ENCODE data around the gene USH1C.

USH1C gene

DNA sequence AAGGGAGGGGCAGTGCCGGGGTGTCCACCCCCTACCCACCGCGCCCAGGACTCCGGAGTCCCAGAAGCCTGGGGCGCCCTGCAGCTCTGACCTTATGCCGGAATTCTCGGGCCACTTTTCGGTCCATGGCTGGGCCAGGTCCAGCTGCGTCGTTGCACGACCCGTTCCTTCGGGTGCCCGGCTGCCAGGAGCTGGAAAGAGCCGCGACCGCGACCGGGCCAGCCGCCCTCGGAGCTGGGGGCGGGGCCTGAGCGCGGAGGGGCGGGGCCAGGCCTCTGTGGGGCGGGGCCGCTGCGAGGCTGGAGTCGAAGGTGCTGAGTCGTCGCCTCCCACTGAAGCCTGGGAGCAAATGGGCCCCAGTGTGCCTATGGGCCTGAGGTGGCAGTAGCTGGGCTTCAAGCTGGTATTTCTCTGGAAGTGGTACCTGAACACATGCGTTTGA is at the start of gene USH1C:
USH1C (minus strand) TSS at position 236 of the 442 bp plus-strand sequence; CDS start at position 127, 109 bp downstream.
- DNase-seq, result no peak

DNA sequence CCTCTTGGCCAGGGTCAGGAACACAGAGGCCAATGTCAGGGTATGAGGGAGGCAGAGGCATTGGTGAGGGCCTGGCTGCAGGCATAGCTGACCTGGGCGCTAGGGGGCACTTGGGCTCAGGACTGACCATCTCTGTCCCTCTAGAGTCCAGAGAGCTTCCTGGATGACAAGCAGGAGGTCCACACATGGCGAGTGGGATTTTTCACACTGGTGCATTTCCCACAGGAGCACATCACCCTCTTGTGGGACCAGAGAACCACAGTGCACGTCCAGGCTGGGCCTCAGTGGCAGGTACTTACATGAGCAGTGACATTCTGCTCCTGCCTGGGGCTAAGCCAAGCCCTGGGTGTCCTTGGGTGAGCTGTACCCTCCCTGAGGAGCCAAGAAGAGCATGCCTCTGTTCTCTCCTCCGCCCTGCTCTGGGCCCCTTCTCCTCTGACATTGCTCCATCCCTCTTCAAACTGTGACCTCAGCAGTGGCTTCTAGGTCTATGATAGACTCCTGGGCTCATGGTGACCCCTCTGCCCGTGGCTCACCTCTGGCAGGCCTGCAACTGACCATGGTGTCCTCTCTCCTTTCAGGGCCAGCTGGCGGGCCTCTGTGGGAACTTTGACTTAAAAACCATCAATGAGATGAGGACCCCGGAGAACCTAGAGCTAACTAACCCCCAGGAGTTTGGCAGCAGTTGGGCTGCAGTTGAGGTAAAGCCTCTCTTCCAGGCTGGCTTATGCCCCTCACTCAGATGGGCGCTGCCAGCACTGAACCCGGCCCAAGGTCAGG is 49.4 kb upstream of the USH1C start:
- DNase-seq, result no peak

DNA sequence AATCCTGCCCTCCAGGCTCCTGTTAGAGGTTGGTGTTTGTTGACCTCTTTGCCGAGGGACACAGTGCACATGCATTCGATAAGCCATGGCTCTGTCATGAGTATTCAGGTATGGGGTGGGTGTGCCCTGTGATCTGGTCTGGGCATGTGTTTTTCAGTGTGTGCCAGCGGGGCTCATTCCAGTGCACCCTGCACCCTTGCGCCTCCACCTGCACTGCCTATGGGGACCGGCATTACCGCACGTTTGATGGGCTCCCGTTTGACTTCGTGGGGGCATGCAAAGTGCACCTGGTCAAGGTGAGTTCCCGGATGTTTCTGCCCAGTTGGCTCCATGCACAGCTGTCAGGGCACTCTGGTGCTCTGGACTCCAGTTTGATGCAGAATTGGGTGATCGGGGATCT is 47.1 kb upstream of the USH1C start:
- DNase-seq, result no peak

DNA sequence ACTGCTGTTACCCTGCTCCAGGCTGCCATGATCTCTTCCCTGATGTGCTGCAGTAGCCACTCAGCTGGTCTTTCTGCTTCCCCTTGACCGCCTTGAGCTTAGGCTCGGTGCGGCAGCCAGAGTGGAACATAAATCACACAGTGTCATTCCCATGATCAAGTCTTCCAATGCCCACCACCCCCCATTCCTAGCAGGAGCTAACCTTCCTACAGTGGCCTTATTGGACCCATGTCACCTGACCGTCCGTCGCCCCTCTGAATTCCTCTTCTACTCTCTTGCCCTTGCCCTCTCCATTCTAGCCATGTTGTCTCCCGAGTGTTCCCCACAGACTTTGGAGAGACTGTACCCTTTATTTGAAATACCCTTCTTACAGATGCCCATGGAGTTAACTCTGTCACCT is 46.2 kb upstream of the USH1C start:
- DNase-seq, result no peak

DNA sequence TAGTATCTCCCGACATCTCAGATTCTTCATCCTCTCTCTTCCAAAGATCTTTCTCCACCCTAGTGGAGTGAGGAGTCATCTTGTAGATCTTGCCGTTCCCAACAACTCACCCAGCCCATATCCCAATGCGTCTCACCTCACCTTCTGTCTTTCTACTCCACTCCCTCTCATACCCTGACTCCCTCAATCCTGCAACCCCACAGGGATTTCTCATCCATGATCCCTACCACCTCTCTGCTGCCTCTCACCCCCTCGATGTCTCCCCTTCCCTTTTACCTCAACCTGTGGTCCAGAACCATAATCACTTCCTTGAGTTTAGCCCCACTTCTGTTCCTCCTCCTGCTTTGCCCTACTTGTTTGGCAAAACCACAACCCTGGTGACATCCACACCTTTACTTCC is 44.5 kb upstream of the USH1C start:
- DNase-seq, result no peak

DNA sequence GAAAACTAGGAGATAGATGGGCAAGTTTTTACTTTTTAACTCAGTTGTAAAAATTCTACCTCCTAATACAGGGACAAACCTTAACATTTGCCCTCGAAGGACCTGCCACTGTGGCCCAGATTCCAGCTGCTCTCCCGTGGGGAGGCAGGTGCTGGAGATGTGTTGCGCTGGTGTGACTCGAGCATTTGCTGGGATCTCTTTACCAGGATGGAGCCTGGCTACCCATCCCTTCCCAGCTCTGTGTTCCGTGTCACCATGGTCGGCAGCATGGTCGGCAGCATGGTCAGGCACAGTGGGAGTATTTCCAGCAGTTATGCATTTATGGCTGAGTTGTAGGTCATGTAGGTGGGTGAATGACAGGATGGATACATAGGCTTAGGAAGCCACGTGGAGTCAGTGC is 44.0 kb upstream of the USH1C start:
- DNase-seq, result no peak

DNA sequence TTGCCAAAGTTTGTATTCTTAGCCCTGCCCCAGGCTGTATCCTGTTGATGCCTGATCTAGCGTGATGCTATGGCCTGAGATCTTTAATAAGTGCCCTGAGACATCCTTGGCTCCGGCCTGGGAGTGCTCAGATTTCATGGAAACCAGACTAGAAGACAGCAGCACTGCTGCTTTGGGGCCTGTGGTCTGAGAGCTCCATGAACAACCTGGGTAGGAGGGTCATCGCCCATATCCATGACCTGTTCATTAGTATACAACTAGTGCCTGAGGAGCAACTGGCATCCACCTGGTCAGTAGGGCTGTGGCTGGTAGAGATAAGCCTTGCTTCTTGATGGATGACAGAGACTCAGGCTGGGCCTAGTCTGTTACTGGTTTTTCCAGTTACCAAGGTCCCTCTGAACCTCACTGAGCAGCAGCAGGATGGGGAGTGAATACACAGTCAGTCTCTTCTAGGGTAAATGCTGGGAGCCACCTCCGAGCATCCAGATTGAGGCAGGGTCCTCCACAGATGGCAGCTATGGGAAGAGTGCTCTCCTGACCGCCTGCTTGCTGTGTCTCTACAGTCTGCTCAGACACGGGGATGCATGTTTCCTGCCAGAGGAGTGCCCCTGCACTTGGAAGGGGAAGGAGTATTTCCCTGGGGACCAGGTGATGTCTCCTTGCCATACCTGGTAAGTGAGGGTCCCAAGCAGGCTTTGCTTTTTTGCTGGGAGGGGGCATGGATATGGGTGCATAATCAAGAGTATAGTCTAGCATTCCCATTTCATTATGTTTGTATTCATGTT is 41.9 kb upstream of the USH1C start:
- DNase-seq, result no peak

DNA sequence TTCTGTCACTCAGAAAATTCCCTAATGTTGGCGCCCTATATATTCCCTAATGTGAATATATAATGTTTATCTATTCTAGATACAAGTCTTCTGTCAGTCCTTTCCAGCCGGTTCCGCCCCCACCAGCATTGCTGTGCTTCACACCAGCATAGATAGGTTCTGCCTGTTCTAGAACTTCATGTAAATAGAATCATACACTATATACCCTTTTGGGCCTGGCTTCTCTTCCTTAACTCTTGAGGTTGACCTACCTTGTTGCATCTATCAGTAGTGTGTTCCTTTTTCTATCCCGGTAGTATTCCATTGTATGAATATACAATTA is 37.5 kb upstream of the USH1C start:
- no peak for DNase-seq

DNA sequence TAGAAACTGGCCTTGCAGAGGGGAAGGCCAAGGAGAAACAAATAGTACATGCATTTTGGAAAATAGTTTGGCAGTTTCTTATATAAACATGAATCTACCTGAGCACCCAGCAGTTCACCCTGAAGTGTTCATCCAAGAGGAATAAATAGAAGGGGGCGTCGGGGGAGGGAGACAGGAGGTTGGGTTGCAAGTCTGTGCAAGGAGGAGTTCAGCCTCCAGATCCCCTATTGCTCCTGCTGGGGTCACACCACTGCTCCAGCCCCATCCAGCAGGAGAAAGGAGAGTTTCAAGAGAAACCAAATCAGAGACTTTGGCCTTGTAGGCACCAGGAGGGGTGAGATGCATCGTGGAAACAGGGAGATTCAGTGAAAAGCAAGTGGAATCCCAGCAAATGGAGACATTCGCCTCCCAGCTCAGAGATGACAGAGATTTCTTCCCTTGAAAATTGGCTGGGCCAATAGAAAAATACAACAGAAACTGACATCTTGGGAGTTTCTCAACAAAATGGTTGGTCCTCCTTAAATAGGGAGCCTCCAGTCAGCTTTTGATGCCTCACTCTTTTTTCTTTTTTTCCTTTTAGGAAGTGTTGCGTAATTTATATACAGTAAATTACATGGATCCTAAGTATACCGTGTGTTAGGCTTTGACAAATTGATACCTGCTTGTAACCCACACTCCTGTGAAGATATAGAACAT is 37.0 kb upstream of the USH1C start:
- DNase-seq, result no peak

DNA sequence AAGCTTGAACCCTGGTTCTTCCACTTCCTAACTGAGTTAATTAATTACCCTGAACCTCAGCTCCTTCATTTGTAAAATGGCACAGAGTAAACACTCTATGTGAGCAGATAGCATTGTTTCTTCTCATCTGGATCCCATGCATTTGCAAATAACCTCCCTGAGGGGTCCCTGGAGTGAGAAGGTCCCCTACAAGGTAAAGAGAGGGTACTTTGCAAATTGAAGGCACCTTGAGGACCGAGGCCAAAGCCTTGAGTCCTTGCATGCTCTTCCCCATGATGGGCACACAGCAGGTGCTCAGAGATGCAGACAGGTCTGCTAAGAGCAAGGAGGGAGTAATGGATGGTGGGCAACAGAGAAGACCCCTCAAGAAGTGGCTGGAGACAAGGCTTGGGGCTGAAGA is 36.1 kb upstream of the USH1C start:
- DNase-seq, result no peak

DNA sequence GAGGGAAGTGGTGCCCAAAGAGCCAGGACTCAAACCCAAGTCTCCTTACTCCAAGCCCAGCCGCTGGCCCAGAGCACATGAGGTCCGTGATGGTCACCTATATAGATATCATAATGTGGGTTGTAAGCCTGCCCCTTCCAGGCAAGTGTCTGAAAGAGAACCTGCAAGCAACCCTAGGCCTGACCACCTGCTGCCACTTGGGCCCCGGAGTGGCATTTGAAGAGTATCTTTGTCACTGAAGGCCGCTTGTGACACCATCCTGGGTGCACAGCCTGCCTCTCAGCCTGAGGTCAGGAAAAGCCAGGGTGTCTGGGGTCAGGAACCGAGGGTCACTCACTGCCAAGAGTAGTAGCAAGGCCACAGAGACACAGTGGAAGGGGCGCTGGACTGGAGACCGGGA is 35.2 kb upstream of the USH1C start:
- no peak for DNase-seq

DNA sequence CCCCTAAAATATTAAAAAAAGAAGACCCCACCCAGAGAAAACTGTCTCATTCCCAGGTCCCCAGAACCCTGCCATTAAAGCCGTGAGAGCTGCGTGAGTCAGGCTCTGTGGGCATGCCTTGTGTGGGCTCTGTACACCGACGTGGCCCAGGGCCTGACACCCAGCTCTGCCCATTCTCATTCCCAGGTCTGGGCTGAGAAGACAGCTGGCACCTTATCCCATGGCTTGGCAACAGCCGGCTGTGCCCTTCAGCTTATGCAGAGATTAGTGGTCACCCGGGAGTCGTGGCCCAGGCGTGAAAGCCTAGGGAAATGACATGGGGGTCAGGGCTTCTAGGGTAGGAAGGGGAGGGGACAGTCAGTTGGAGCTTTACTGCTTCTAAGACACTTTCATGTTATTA is 34.7 kb upstream of the USH1C start:
- DNase-seq, result no peak

DNA sequence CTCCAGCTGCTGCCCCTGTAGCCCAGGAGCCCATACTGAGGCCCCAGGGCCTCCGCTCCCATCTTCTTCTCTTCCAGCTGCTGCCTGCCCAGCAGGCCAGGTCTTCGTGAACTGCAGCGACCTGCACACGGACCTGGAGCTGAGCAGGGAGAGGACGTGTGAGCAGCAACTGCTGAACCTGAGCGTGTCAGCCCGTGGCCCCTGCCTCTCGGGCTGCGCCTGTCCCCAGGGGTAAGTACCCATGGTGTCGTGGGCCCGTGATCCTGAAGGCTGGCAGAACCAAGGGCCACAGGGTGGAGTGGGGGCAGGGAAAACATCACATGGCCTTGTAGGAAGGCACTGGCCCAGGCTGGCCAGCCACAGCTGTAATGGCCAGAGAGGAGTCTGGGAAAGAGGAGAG is 34.1 kb upstream of the USH1C start:
- DNase-seq, result no peak

DNA sequence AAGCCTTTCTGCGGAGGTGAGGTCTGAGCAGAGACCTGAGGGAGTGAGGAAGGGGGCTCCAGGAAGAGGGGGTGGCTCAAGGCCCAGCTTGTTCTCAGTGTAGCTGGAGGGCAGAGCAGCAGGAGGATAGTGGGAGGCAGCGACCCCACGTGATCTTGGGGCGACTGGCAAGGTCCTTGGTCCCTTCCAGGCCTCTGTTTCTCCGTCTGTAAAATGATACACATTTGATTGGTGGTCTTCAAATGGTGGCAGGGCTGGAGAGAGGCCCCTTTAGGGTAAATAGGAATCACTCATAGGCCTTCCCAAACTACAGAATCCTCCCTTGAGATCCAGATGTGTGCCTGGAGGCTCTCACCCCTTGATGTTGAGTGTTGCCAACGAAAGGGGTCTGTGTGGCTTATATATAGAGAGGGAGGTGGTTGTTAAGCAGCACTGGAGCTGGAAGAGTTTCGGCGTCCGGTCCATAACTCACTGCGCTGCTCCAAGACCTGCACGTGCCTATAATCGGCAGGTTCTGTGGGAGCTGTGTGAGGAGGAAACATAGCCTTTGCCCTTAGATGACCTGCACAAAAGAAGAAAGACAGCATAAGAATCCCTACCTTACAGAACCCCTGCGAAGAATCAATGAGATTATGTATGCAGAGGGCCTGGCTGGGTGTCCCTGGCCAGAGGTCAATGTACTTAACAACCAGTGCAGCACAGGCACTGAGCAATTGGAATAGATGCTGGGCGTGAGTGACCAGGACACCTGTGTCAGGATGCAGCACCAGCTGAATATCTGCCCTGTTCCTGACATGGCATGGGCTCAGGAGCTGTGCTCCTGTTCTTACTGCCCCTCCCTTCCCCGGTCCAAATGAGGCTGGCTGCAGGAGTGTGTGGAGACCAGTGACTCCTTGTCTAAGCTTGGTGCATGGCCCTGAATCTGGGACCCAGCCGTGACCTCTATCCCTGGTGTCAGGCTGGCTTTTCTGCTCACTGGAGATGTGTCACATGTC is 31.5 kb upstream of the USH1C start:
- no peak for DNase-seq

DNA sequence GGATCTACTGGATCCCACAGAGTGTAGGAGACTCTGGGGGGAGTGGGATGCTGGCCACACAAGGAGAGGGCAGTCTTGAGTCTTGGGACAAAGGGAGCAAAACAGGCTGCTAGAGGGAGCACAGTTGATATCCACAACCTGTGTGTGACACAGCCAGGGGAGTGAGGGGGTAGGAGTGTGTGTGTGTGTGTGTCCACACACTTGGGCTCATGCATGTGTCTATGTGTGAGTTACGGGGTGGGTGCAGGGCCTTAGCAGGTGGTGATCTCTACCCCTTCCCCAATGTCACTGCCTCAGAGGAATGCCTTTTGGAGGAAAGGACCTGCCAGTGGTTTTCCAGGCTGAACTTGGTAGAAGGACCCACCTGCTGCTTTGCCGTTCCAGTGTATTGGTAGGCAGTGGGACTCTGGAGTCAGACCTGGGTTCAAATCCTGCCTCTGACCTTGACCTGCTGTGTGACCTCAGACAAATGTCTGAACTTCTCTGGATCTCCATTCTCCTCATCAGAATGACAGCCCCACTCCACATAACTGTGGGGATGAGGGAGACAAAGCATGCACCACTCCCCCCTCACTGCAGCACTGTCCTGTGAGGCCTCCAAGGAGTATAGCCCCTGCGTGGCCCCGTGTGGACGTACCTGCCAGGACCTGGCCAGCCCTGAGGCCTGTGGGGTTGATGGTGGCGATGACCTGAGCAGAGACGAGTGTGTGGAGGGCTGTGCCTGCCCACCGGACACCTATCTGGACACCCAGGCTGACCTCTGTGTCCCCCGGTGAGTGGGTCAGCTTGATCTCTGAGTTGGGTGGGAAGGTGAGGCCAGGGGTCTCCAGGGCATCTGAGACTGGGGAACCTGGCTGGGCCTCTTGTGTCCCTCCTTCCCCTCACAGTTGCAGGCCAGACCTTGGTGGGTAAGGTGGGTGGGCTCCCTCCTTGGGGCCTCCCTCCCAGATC is 30.2 kb upstream of the USH1C start:
- DNase-seq, result no peak

DNA sequence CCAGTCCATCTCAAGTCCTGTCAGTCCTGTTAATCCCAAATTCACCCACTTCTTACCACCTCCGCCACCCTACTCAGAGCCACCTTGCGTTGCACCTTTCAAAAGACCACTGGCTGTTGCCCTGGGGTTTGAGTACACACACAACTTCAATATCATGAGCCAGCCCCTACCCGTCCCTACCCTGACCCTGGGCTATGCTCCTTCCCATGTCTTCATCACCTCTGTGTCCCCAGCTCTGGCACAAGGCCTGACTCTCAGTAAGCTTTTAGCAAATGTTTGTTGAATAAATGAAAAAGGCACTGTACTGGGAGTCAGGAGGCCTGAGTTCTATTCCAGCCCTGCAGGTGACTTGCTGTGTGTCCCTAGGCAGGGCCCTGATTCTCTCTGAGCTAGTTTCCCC is 29.3 kb upstream of the USH1C start:
- no peak for DNase-seq

DNA sequence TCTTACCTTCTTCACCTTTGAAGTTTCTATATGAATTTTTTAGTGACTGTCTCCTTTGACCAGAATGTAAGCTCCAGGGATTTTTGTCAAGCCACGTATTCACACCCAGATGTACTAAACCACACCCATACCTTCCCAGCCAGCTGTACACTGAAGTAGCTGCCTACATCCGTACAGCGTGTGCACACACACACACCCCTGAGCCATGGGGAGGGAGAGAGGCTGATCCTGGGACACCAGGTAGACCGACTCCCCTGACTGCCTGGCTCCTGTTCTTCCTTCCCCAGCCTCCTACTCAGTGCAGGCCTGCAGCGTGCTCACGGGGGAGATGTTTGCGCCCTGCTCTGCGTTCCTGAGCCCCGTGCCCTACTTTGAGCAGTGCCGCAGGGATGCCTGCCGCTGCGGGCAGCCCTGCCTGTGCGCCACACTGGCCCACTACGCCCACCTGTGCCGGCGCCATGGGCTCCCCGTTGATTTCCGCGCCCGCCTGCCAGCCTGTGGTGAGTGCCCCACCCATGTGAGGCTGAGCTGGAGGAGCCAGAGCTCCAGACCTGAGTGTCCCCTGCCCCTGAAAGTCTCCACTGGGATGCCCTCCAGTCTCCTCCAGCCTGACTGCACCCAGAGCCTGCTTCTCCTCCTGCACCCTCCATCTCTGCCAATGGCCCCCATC is 28.7 kb upstream of the USH1C start:
- DNase-seq, result no peak

DNA sequence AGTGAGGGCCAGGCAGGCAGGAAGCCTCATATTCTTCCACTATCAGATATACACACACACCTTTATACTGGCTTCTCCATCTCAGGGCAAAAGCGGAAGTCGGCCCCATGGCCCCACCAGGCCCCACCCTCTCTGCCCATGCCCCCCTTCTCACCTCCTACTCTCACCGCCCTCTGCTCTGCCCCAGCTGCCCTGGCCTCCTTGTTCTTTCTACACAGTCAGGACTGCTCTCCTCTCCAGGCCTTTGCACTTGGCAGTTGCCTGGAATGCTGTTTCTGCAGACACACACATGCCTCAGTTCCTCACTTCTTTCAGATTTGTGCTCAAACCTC is 28.1 kb upstream of the USH1C start:
- no peak for DNase-seq

DNA sequence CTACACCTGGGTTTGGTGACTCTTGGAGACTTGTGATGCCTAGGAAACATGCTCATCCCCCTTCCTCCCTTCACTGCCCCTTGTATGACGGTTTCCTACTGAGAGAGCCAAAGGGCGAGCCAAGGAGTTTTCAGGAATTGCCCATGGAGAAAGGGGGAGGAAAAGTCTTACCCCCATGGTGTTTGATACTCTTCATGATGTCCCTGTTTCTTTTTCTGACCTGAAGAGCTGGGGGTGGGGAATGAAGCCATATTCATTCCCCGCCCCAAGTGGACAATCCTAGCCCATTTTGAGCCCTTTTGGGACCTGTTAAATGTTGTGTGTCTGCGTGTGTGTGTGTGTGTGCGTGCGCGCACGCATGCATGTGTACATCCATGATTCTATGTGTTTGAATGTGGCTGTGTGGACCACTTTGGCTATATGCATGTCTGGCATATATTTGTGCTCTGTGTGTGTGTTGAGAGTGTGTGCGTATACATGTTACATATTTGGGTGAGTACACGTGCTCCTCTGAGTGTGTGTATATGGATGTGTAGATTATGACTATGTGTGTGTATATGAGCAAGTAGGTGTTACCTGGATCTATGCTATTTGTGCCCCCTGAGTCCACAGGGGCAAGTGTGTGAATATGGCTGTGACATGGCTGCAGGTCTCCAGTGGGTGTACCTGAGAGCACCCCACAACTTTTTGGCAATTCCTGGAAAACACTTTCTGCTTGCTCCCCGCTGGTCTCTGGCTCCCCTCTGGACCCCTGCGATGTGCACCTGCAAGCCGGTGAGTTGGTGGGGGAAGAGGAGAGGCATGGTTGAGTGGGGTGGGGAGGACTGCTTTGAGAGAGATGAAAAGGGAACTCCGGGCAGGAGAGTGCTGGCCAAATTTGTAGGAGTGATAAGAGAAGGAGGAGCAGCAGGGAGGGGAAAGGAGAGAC is 27.5 kb upstream of the USH1C start:
- no peak for DNase-seq

DNA sequence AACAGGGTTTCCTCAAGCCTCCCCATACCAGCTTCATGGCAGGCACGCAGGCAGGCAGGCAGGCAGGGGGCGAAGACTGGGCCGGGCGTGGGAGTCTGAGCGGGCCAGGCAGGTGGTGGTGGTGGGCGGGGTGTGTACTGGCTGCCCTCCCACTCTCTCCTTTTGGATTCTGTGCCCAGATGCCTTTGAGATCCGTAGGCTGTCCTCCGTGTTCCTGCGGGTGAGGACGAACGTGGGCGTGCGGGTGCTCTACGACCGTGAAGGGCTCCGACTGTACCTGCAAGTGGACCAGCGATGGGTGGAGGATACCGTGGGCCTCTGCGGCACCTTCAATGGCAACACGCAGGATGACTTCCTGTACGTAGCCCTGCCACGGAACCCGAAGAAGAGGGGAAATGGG is 25.8 kb upstream of the USH1C start:
- DNase-seq, result no peak

All from CD4-positive, alpha-beta T cell treated with Interleukin-12 subunit alpha and Interleukin-12 subunit beta, for 1 hour (primary cell).